ENCODE results near the gene TRMT61B.

Gene TRMT61B

GRCh38 chr2:28855193-28855592, 14.9 kb downstream of the TRMT61B start:
- no peak for DNase-seq

GRCh38 chr2:28842042-28842441, 28.1 kb downstream of the TRMT61B start:
- no peak for DNase-seq

DNA sequence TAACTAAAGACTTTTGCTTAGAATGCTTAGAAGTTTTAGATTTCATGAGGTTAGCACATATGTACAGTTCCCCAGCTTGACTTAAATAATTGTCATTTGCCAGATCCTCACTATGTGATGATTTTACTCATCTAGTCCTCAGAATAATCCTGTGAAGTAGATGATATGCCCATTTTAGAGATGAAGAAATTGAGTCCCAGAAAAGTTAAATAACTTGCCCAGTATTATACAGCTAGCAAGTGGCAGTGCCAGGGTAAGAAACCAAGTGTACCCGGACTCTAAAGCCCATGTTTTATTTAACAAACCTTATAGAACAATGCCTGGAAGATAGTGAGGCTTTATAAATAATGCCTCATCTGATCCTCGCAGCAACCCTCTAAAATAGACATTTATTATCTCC, 31.1 kb downstream of the TRMT61B start:
- no peak for DNase-seq

DNA sequence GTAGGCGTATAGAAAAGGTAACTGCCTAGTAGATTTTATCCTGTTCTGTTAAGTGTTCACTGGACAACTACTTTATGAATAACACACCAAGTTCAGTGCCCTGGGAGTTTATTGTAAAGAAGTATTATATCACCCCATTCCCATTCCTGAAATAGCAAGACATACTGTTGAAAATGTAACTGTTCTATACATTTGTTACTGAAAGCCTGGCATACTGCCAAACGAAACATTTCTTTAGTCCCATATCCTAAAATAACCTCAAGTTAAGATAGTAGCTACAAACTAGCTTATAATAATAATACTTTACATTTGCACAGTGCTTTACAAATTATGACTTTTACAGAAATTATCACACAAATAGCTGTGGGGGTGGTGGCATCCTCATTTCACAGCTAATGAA, 34.3 kb downstream of the TRMT61B start:
- DNase-seq, result no peak

DNA sequence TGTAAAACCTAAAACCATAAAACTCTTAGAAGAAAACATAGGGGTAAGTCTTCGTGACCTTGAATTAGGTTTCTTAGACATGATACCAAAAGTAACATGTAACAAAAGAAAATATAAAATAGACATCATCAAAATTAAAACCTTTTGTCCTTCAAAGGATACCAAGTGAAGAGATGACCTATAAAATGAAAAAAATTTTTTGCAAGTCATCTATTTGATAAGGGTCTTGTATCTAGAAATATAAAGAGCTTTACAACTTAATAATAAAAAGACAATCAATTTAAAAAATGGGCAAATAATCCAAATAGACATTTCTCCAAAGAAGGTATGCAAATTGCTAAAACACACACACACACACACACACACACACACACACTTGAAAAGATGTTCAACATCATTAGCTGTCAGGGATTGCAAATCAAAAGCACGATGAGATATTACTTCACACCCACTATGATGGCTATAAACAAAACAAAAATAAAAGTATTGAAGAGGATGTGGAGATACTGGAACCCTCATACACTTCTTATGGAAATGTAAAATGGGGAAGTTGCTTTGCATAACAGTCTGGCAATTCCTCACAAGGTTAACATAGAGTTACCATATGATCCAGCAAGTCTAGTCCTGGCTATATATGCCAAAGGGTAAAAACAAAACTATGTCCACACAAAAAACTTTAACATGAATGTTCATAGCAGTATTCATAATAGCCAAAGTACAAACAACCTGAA, 36.2 kb downstream of the TRMT61B start:
- DNase-seq, result no peak

DNA sequence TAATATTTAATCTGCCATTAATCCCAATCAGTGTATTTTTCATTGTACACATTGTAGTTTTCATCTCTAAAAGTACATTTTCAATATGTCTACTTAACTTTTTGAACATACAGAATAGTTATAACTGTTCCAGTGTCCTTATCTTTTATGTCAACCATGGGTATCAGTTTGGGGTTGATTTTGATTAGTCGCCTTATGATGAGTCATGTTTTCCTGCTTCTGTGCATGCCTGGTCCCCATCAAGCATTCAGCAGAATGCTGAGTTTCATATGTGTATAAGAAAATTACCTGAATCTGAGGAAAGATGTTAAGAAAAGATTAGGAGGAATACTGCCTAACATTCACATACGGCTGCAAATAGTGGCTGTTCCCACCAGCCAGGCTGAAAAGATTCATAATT, 41.7 kb downstream of the TRMT61B start:
- DNase-seq, result no peak

DNA sequence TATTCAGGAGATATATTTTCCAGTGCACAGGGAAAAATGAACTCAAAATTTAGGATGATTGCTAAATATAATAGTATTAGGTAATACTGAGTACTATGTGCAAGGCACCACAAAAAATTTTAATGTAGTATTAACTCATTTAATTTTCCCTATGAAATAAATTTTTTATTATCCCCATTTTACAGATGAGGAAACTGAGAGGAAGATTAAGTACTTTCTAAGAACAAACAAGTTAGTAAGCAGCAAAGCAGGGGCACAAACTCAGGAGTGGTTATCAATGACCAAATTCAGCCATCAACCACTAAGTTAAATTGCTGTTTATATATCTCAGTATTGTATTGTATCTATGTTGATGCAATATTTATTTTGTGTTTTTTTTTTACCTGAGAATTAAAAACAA, 45.2 kb downstream of the TRMT61B start:
- no peak for DNase-seq

DNA sequence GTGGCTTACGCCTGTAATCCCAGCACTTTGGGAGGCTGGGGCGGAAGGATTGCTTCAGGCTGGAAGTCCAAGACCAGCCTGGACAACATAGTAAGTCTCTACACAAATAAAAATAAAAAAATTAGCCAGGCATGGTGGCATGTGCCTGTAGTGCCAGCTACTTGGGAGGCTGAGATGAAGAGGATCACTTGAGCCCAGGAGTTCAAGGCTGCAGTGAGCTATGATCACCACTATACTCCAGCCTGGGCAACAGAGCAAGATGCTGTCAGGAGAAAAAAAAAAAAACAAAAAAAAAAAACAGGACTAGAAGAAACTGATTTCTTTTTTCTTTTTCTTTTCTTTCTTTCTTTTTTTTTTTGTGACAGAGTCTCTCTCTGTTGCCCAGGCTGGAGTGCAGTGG, 45.9 kb downstream of the TRMT61B start:
- DNase-seq, result no peak

- no peak for DNase-seq
Observed at GRCh38 chr2:28822036-28822435, 48.1 kb downstream of the TRMT61B start.

DNA sequence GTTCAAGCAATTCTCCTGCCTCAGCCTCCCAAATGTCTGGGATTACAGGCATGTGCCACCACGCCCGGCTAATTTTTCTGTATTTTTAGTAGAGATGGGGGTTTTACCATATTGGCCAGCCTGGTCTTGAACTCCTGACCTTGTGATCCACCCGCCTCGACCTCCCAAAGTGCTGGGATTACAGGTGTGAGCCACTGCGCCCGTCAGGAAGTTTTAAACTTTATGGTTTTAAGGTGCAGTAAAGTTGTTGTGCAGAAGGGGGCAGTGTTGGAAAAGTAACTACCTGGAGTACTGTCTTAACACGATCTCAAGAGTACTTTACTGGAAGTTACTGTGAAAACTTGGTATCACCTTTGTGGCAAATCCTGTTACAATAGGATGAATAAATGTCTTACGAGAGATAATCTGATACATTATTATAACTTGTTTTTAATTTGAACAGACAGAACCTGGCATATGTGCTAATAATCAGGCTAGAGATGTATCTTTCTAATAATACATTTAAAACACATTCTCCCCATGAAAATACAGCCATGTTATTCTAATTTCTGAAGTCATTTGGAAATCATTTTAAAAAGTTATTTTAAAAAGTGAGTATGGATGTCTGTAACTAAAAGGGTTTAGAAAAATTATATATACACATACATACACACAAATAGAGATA, 48.7 kb downstream of the TRMT61B start:
- DNase-seq, result peak; percentile 63

DNA sequence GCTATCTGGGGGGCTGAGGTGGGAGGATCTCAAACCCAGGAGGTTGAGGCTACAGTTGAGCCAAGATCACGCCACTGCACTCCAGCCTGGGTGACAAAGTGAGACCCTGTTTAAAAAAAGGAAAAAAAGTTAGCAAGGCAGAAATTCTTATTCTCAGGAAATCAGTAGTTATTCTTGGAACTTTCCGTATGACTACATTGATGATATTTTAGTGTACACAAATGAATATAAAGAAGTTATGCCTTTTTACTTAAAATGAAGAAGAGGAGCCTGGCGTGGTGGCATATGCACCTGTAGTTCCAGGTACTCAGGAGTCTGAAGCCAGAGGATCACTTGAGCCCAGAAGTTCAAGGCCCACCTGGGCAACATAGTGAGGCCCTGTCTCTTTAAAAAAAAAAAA, 52.1 kb downstream of the TRMT61B start:
- no peak for DNase-seq

- DNase-seq, result peak; percentile 90
Observed at GRCh38 chr2:28810384-28811285, 59.5 kb downstream of the TRMT61B start, which contains the start of gene SPDYA. Gene SPDYA, plus strand, starts transcription at chr2:28810834. Its CDS starts 5,181 bp downstream, at chr2:28816015.

DNA sequence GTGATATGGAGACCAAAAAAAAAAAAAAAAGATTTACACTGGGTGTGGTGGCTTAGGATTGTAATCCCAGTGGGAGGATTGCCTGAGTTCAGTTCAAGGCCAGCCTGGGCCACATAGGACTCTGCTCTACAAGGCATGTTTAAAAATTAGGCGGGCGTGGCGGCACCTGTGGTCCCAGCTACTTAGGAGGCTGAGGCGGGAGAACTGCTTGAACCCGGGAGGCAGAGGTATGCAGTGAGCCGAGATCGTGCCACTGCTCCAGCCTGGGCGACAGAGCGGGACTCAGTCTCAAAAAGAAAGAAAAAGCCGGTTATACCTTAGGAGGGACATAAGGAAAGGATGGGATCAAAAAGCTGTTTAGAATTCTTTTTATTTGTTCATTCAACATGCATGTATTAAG, 60.2 kb downstream of the TRMT61B start:
- DNase-seq, result no peak

DNA sequence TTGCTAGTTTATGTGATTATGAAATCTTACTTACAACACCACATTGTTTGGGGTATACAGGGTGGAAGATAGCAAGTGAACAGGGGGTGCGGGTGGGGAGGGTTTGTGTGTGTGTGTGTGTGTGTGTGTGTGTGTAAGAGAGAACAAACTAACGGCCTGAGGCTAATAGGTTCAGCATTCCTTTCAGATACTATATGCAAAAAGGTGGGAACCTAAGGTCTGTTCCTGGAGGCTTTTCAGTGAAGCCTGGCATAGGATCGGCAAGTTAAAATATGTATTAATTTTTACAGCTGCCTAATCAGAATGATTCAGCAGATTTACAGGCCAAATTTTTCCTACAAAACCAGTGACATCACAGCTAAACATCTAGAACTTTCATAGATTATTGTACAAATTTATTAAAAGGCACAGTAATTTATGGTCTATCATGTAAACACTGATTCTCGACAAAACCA, 67.1 kb downstream of the TRMT61B start:
- no peak for DNase-seq

DNA sequence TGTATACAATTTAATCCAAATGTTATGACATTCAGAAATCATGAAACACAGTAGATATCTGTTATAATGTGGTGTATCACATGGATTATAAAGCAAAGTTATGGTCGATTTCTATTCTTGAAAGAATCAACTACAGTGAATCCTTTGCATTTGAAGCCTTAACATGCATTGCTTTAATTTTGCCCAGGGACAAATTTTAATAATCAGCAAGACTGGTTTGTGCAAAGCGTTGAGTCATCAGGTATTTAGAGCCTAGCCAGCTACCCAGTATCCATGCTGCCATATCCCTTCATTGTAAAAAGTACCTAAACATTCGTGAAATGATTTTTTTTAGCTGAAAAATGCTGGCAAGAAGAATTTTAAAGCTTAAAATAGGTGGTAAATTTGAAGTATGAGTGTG, 68.4 kb downstream of the TRMT61B start:
- DNase-seq, result no peak

Data from activated CD8-positive, alpha-beta memory T cell treated with anti-CD3 and anti-CD28 coated beads for 24 hours (primary cell).